AG08396 (cell line): ENCODE results near the gene GRB2.
"Not testable (repeated sequence)": the region's sequence is repeated elsewhere in the genome, so short reads cannot be mapped to it uniquely, and the experiment has no call there.

ENCODE experiments used
- DNase-seq: peaks from one replicate; pipeline ENCODE4 v3.0.0; 2012; ENCODE audit warnings: low spot score, mixed read lengths

Gene GRB2

DNA sequence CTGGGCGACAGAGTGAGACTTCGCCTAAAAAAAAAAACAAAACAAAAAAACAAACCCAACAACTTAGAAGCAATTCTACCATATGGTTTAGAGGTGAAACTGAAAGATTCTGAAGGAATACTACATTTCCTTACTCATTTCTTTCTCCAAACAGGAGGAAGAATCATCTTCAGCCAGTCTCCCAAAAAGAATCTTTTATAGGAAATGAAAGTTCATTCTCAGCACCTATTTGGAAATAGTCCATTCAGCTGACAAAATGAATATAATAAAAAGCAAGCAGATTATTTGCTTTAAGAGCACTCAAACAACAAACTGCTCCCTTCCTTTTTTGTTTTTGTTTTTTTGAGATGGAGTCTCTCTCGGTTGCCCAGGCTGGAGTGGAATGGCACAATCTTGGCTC, 17.7 kb downstream of the GRB2 start:
- no peak for DNase-seq

DNA sequence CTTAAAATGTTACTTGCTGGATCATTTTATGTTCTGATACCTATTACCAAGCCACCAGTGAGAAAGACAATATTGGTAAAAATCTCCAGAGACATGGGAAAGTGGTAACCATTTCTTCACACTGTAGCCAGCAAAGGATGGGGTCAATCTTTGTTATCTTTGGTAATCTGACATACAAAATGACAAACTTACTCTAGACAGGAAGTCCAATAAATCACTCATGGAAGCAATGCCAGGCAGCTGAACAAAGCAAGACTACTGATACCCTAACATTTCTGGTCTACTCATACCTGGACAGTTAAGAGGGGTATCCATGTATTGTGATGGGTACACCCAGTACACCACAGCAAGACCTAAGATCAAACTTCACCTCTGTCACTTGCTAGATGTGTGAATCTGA, 19.0 kb downstream of the GRB2 start:
- DNase-seq, result no peak

- DNase-seq, result no peak
These were observed 20.7 kb downstream of the GRB2 start for GRCh38 chr17:75384751-75385150.

GRCh38 chr17:75383842-75384195, 21.7 kb downstream of the GRB2 start:
- DNase-seq, result no peak

DNA sequence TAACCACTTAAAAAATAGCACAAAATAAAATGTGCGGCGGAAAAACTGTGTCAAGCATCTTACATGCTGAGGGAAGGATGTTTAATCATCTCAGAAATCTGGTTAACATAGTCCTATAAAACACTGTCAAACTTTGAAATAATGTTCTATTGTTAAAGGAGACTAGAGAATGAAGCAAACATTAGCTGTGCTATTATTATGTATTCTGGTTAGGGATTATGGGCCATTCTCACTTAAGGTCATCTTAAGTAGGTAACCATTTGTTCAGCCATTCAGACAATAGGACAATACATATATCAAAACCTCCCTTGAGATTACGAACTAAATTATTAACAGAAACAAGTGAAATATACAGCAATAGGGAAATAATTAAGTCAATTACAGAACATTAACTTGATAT, 24.7 kb downstream of the GRB2 start:
- no peak for DNase-seq

- no peak for DNase-seq
These were observed 25.2 kb downstream of the GRB2 start for GRCh38 chr17:75380315-75380714.

- not testable (repeated sequence) for DNase-seq
These were observed 26.1 kb downstream of the GRB2 start for GRCh38 chr17:75379426-75379825.

DNA sequence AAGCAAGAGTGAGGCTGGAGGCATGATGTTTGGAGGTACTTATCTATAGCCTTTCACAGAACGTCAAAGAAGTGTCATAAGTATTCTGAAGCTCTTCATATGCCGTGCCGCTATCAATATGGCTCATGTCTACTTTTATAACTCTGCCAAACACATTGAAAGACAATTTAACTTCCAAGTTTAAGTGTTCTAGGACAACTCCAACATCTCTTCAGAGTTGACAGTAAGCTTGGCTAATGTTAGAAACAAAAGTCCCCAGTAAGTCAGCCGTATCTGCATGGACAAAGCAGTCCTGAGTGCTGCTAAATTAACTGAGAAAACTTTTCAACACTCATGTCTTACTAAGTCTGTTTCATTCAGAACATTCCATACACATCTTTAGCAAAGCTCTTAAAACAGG, 32.2 kb downstream of the GRB2 start:
- no peak for DNase-seq

GRCh38 chr17:75371981-75372380, 33.5 kb downstream of the GRB2 start:
- DNase-seq, result no peak

- DNase-seq, result no peak
These were observed 34.1 kb downstream of the GRB2 start for GRCh38 chr17:75371339-75371738.

DNA sequence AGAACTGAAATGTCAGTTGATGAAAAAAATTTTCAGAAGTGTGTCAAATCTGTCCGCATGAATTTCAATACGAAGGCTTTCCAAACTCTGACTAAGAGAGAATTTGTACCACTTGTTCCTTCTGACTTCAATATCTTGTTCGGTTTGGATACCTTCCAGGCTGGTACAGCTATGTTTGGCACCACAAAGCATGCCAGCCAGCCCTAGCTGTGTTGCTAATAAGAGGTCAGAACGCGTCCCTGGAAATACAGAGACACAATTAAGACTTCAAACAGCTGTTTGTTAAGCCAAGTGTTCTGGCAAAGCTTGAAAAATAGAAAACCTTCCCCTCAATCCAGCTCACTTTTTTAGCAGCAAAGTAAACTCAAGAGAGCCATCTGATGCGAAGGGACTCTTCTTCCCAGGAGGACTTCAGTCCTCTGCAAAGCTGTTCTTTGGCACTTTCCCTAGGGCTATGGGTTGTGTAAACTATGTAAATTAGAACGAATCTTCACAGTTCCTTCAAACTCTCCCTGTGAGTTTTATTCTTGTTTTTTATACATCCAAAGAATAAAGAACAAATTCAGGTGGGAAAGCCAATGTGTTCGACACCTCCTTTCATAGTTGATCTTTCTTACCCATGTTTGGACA, 35.1 kb downstream of the GRB2 start:
- no peak for DNase-seq

DNA sequence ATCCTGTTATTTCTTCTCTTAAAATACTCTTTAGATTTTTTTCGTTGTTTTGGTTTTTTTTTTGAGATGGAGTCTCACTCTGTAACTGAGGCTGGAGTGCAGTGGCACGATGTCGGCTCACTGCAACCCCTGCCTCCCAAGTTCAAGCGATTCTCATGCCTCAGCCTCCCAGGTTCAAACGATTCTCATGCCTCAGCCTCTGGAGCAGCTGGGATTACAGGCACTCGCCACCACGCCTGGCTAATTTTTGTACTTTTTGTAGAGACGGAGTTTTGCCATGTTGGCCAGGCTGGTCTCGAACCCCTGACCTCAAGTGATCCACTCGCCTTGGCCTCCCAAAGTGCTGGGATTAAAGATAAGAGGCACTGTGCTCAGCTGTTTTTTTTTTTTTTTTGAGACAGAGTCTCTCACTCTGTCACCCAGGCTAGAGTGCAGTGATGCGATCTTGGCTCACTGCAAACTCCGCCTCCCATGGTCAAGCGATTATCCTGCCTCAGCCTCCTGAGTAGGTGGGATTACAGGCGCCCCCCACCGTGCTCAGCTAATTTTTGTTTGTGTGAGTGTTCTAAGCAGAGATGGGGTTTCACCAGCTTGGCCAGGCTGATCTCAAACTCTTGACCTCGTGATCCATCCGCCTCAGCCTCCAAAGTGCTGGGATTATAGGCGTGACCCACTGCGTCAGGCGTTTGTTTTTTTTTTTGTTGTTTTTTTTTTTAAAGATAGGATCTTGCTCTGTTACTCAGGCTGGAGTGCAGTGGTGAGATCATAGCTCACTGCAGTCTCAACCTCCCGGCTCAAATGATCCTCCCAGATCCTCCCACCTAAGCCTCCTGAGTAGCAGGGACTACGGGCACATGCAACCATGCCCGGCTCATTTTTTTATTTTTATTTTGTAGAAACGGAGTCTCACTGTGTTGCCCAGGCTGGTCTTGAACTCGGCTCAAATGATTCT, 37.4 kb downstream of the GRB2 start:
- not testable (repeated sequence) for DNase-seq

GRCh38 chr17:75367312-75367711, 38.2 kb downstream of the GRB2 start:
- no peak for DNase-seq

DNA sequence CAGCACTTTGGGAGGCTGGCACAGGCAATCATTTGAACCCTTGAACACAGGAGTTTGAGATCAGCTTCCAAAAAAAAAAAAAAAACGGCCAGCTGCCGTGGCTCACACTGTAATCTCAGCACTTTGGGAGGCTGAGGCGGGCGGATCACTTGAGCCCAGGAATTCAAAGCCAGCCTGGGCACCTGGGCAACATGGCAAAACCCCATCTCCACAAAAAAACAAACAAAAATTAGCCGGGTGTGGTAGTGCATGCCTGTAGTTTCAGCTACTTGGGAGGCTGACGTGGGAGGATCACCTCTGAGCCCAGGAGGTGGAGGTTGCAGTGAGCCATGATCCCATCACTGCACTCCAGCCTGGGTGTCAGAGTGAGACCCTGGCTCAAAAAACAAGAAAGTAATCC, 39.0 kb downstream of the GRB2 start:
- no peak for DNase-seq

DNA sequence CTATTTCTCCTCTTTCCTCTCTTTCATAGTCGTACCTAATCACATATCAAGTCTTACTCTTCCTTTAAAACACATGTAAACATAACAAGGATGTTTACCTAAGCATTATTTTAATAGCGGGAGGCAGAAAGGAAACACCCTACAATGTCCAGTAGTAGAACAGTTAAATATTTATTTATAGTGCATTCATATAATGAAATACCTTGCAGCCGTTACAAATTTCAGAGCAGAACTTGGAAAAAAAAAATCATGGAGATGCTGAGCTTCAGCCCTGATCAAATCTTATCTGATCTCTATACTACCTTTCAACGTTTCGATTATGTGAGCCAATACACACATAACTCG, 39.6 kb downstream of the GRB2 start:
- no peak for DNase-seq

DNA sequence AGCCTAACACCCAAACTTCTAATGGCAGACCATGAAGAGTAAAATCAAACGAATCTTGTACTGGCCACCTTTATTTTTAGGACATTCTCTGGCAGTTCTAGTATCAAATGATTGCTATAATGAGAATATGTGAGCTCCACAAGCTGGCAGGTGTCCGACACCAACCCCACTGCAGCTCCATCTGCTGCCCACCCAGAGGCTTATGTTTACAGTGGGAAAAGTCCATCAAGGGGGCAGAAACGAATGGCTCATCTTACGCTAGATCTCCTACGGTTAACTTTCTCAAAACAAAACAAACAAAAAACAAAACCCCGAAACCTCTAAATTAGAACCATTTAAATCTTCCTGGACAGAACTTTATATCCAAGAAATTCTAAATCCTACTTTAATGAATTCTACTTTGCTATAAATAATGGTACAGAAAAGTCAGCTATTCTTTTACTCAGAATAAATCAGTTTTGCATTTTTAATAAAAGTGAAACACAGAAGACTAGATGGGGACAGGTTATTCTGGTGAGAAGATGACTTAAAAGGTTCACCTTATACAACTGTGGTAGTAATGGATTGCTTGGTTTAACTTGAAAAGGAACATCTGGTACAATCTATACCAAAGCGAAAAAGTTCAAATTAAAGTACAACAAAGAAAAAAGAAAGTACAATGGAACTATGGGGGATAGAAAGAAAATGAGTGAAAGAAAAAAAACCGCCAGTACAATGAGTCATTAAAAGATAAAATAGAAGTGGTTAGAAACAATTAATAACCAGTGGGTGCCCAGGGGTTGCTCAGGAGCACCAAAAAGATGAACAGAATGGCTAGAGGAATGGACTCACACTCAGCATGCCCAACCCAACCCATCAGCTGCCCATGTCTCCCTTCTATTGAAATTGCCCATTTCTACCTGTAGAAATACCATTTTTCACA, 40.2 kb downstream of the GRB2 start:
- DNase-seq, result no peak

- DNase-seq, result peak; percentile 59
These were observed 41.4 kb downstream of the GRB2 start for GRCh38 chr17:75364078-75364477.

- DNase-seq, result no peak
These were observed 43.5 kb downstream of the GRB2 start for GRCh38 chr17:75361996-75362395.

DNA sequence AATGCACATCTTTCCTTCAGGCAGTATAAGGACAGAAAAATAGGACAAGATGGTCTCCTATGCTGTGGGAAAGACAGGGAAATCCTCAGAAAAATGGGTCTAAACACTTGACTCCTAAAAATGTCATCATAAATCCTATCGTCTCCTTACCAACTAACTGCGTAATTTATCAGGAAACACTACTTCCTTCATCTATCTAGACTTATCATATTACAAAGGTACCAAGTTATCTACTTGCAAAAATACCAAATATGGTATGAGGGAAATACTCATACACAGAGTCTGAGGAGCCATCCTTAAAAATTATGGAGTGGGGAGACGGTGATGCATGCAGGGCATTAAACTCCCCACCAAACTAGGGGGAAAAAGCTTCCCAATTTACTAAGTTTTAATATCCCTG, 44.1 kb downstream of the GRB2 start:
- no peak for DNase-seq

- DNase-seq, result no peak
These were observed 49.1 kb downstream of the GRB2 start for GRCh38 chr17:75356260-75356937.

DNA sequence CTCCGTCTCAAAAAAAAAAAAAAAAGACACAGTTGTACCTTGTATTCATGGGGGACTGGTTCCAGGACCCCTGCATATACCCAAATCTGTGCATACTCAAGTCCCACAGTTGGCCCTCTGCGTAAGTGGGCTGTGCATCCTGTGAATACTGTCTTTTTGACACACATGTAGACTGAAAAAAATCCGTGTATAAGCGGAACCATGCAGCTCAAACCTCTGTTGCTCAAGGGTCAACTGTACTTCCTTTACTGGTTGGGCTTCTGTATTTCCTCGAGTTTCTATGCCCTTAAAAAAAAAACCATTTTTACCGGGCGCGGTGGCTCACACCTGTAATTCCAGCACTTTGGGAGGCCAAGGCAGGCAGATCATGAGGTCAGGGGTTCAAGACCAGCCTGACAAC, 52.3 kb downstream of the GRB2 start:
- no peak for DNase-seq

GRCh38 chr17:75352079-75352569, 53.4 kb downstream of the GRB2 start:
- no peak for DNase-seq
